WI38 (cell line): ENCODE measurements around the gene MAD1L1.

Source experiments
- H3K4me3 ChIP-seq: 2 replicates; pipeline ENCODE4 v1.5.1; 2011; ENCODE audit warnings: low read depth, mild to moderate bottlenecking, control low read depth, low read length
- TF ChIP-seq, protein P1 (sequence below): IDR thresholded peaks from 2 replicates; pipeline ENCODE4 v1.5.1; 2012; ENCODE audit warnings: low read depth, mild to moderate bottlenecking, control low read depth, low read length

Gene MAD1L1

DNA sequence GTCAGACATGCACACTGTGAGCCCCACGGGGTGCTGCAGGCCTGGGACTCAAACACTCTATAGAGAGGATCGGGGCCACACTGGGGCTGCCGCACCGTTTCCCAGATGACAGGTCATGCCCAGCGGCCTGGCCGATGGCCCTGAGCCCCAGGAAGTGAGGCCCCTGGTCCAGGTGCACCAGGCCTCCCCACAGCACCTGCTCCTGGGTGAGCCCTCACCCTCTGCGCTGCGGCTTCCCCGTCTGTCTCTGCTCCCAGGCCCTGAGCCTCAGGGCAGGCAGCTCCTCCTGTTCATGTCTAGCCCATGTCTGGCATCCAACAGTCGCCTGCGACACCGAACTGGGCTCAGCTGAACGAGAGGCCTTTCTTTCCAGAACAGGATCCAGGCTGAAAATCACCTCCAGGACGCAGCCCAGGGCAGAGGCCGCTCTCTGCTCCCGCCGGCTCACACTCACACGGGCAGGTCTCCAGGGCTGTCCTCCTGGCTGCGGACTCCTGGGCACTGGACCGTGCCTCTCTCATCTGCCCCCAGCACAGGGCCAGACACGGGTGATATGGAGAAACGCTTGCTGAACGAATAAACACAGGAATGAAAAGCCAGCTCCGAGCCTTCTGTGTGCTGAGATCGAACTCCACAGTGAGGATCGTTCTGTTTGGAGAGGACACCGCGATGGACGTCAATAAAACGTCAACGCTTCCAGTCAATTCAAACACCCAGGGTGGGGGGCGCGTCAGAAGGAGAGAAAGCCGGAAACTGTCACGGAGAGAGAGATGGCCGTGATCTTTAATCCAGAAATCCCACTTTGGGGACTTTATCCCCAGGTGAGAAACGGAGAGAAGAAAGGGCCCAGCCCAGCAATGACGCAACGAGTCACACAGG lies 360.3 kb downstream of the MAD1L1 start:
- TF ChIP-seq, protein P1, sequence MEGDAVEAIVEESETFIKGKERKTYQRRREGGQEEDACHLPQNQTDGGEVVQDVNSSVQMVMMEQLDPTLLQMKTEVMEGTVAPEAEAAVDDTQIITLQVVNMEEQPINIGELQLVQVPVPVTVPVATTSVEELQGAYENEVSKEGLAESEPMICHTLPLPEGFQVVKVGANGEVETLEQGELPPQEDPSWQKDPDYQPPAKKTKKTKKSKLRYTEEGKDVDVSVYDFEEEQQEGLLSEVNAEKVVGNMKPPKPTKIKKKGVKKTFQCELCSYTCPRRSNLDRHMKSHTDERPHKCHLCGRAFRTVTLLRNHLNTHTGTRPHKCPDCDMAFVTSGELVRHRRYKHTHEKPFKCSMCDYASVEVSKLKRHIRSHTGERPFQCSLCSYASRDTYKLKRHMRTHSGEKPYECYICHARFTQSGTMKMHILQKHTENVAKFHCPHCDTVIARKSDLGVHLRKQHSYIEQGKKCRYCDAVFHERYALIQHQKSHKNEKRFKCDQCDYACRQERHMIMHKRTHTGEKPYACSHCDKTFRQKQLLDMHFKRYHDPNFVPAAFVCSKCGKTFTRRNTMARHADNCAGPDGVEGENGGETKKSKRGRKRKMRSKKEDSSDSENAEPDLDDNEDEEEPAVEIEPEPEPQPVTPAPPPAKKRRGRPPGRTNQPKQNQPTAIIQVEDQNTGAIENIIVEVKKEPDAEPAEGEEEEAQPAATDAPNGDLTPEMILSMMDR = no peak
- H3K4me3 ChIP-seq = no peak overlapping the region

DNA sequence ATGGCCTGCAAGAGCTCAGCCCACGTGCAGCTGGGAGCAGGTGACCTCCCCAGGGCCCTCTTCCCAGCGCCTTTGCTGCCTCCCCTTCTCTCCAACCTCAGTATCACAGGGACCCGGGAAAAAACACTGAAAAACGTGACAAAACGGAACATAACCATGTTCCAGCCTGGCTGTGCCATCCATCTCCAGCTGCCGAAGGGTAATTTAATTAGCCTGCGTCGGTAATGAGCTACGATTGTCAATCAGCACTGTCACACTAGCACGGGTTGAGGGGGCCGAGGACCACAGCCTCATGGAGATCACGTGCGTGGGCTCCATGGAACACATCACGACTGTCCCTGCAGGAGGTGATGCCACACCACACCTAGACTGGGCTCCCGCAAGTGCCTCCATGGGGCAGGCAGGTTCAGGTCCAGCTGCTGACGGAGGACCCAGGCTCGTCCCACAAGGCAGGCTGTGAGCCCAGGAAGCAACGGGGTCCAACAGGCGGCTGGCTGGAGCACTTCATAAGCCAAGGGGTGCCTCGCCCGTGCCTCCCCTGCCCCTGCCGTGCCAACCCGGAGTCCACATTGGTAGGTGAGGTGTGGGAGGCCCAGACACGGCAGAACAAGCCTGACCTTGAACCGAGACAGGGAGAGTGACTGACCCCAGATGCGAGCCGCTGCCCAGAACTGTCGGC lies 363.2 kb downstream of the MAD1L1 start:
- no peak overlapping the region for H3K4me3 ChIP-seq
- TF ChIP-seq, protein P1 = no peak

DNA sequence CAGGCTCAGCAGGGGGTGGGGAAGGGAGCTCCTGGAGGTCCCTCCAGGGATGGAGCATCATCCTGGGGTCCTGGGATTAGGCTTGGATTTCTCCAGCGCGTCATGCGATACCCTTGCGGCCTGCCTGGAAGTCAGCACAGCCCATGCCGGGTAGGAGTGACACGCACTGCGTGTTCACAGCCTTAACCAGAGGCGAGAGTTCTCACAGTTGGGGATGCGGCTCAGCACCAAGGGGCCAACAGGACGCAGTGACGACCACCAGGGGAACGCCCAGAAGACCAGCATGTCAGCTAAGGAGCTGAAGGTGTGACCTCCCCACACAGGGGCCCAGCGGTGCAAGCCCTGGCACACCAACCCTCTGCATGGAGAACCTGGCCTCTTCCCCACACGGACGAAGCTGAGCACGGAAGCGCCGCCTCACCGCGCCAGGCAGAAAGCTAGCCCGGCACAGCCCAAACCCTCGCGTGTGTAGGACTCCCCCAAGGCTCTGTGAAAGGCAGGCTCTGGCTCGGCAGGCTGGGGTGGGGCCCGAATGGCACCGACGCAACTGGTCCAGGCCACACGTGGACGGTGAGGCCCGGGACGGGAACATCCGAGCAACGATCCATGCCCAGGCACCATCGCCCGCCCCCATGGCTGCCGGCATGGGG lies 364.1 kb downstream of the MAD1L1 start:
- H3K4me3 ChIP-seq = no peak overlapping the region
- TF ChIP-seq, protein P1 = no peak

DNA sequence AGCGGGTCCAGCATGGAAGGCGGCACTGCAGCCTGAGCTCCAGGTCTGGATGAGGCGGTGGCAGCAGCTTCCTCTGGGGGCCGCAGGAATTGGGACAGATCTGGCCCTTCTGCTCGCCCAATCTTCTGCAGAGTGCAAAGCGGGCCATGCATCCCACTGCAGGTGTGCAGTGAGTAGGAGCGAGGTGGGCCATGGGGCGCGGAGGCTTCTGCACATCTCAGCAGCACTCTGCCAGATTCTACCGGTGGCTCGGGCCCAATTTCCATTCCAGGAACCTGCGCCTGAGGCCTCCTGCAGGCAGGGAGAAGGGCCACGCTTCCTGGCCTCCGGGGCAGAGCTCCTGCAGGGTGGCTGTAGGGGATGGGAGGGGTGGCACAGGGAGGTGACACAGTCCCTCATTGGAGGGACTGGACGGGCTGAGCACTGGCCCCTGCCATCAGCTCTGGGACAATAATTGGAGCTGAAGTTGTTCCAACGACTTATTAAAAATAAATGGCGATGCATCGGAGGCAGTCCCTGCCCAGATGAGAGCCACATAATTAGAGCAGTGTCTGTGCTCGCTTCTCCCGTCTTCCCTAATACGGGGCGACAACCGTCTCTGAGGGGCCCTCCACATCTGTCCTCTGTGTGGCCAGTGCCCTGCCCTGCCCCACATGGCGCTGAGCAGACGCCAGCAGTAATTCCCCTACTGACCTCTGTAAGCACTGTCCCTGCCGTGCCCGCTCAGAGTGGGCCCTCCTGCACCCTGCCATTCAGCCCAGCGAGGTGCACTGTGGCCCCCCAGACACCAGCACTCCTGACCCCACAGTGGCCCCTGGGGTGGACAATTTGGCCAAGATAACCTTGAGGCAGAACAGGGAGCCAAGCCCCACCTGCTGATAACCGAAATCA lies 365.1 kb downstream of the MAD1L1 start:
- H3K4me3 ChIP-seq = no peak overlapping the region
- TF ChIP-seq, protein P1 = no peak

DNA sequence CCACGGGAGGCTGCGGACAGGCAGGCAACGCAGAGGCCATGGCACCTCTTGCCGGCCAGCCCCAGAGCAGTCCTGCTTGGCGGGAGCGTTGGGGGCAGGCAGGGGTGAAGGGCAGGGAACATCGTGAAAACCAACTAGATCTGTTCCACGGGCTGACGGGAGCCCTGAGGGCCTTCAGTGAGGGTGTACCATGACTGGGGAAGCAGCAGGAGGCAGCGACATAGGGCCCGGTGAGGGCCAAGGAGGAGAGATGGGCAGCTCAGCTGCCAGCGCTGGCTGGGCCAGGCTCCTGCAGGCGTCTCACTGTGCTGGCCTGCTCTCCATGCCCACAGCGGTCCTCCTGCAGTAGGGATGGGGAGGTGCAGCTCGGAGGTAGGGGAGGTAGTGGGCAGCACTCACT lies 366.1 kb downstream of the MAD1L1 start:
- TF ChIP-seq, protein P1 = no peak
- H3K4me3 ChIP-seq = no peak overlapping the region

DNA sequence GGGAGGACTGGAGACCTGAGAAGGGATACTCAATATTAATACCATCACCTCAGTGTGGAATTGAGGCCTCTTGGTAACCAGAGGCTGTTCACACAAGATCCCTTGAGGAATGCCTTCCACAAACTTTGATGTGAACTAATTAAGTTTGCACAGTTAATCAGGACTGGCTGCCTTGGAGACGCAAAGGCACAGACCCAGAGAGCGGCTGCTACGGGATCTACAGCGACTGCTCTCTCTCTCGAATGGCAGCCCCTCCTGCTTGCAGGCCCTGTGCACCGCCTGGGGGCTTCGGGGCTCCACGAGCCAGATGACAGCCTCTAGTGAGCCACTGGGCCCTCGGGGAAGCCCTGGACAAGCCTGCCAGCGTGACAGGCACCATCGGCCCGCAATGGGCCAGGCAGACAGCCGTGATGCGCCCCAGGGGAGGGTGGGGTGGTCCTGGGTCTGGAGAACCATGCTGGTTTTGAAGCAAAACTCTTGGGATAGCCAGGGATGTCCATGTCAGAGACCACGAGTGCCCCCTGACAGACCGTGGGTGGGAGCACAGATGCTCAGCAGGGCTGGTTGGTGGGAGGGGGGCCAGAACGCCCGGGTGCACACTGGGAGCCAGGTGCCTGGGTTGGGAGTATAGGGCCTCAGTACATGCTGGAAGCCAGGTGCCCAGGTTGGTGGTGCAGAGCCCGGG lies 367.0 kb downstream of the MAD1L1 start:
- TF ChIP-seq, protein P1 = no peak
- H3K4me3 ChIP-seq = no peak overlapping the region
